Spinal cord (tissue), 10 donors: ENCODE results near the gene TLR3. TPM values are rescaled to one million over a fixed set of nuclear protein-coding genes. Genes with fewer than 3 reads are reported as not detected.

Experiments
- DNase-seq, 6 donors: peaks; one replicate each; pipeline versions ENCODE4 v3.0.0 to v3.0.0-alpha.2; 2013 to 2015; ENCODE audit warnings: low spot score in 6 of 6, low read depth in 4 of 6
- H3K27ac ChIP-seq: one replicate; pipeline ENCODE4 v1.5.1; 2013; ENCODE audit warnings: low read depth, low read length, control low read depth
- H3K27me3 ChIP-seq: one replicate; pipeline ENCODE4 v1.6.1; 2013; ENCODE audit warnings: low read length; ENCODE audit not compliant: control insufficient read depth, insufficient read depth
- H3K36me3 ChIP-seq: one replicate; pipeline ENCODE4 v1.6.1; 2013; ENCODE audit warnings: low read length; ENCODE audit not compliant: control insufficient read depth, insufficient read depth
- H3K4me1 ChIP-seq: one replicate; pipeline ENCODE4 v1.6.1; 2013; ENCODE audit warnings: low read length; ENCODE audit not compliant: control insufficient read depth, insufficient read depth
- H3K4me3 ChIP-seq: one replicate; pipeline ENCODE4 v1.5.1; 2013; ENCODE audit warnings: low read depth, low read length, control low read depth
- H3K9me3 ChIP-seq: one replicate; pipeline ENCODE4 v1.6.1; 2013; ENCODE audit warnings: low read length; ENCODE audit not compliant: control insufficient read depth, insufficient read depth
- WGBS: methylation state at CpG from one replicate; pipeline ENCODE4 v1.1.5; 2013; ENCODE audit warnings: missing lambda C conversion rate; ENCODE audit not compliant: insufficient coverage; 5-methylcytosine and 5-hydroxymethylcytosine counted together
- polyA plus RNA-seq, 2 donors: library from polyadenylated mRNA; unstranded; fragments of 120-200 nt; gene quantifications; one replicate each; pipeline ENCODE4 v1.2.1, GENCODE V29; 2013; ENCODE audit not compliant: insufficient read length in 2 of 2
- small RNA-seq: library from RNA; depleted of rRNA; stranded (forward); fragments of <200 nt; gene quantifications from one replicate; pipeline ENCODE3, GENCODE V24; 2014; ENCODE audit warnings: low replicate concordance
- total RNA-seq, 2 donors: library from RNA; depleted of rRNA in 1 of 2; stranded (reverse); fragments of 120-200 nt in 1 of 2; fragments of >200 nt in 1 of 2; gene quantifications; one replicate each; pipeline versions ENCODE4 v1.2.3 to v1.2.4, GENCODE V29; 2013 to 2014
- donor health status: healthy.

TLR3 gene
- total and polyA plus RNA-seq, 4 donors = 2.1 to 8.4 (median 5.1) TPM

- Histone ChIP-seq H3K4me3 (no peak overlapping the region), H3K27ac (no peak overlapping the region), H3K9me3 (no peaks in the 10 kb centered on the region), H3K4me1 (no peaks in the 10 kb centered on the region), H3K27me3 (no peaks in the 10 kb centered on the region), H3K36me3 (no peaks in the 10 kb centered on the region)
- WGBS = no CpG with 5 or more reads among the region's 2 CpGs
- DNase-seq = peak in 2 of 6 donors; percentile 27 to 39
Observed at GRCh38 chr4:186121057-186121456, 52.1 kb downstream of the TLR3 start.

GRCh38 chr4:186128842-186129241 lies 59.9 kb downstream of the TLR3 start:
- Histone ChIP-seq H3K9me3 (no peaks in the 10 kb centered on the region), H3K4me3 (no peak overlapping the region), H3K27me3 (no peaks in the 10 kb centered on the region), H3K27ac (no peak overlapping the region), H3K4me1 (no peaks in the 10 kb centered on the region), H3K36me3 (no peaks in the 10 kb centered on the region)
- WGBS = 96% methylated on average over 3 of the region's 3 CpGs
- DNase-seq = no peak

- no CpG with 5 or more reads among the region's 2 CpGs for WGBS
- no peaks in the 10 kb centered on the region for H3K4me1 ChIP-seq
- no peak overlapping the region for H3K27ac ChIP-seq
Observed at GRCh38 chr4:186131935-186132334, 63.0 kb downstream of the TLR3 start.

GRCh38 chr4:186132577-186133242 lies 63.8 kb downstream of the TLR3 start:
- H3K4me1 ChIP-seq = no peaks in the 10 kb centered on the region
- H3K27me3 ChIP-seq = no peaks in the 10 kb centered on the region
- no peak overlapping the region for H3K4me3 ChIP-seq
- no peak overlapping the region for H3K27ac ChIP-seq
- peak in 2 of 6 donors; percentile 33 to 43 for DNase-seq
- H3K9me3 ChIP-seq = no peaks in the 10 kb centered on the region
- no peaks in the 10 kb centered on the region for H3K36me3 ChIP-seq
- WGBS = 13% methylated on average over 1 of the region's 4 CpGs

More at GRCh38 chr4:186131935-186132334, 63.0 kb downstream of the TLR3 start:
- H3K9me3 ChIP-seq = no peaks in the 10 kb centered on the region
- no peaks in the 10 kb centered on the region for H3K36me3 ChIP-seq
- H3K4me3 ChIP-seq = no peak overlapping the region
- DNase-seq = no peak
- no peaks in the 10 kb centered on the region for H3K27me3 ChIP-seq

- Histone ChIP-seq H3K4me3 (no peak overlapping the region), H3K27me3 (no peaks in the 10 kb centered on the region), H3K4me1 (no peaks in the 10 kb centered on the region), H3K27ac (no peak overlapping the region), H3K9me3 (no peaks in the 10 kb centered on the region), H3K36me3 (no peaks in the 10 kb centered on the region)
- DNase-seq = peak in 1 of 6 donors; percentile 16
- 97% methylated on average over 2 of the region's 3 CpGs for WGBS
Observed at GRCh38 chr4:186134257-186134656, 65.3 kb downstream of the TLR3 start.

- no peak overlapping the region for H3K27ac ChIP-seq
- no peak overlapping the region for H3K4me3 ChIP-seq
- H3K27me3 ChIP-seq = no peaks in the 10 kb centered on the region
- H3K9me3 ChIP-seq = no peaks in the 10 kb centered on the region
- no peaks in the 10 kb centered on the region for H3K36me3 ChIP-seq
- no peak for DNase-seq
- 94% methylated on average over 9 of the region's 11 CpGs for WGBS
- no peaks in the 10 kb centered on the region for H3K4me1 ChIP-seq
Observed at GRCh38 chr4:186134861-186135260, 65.9 kb downstream of the TLR3 start.

- Histone ChIP-seq H3K27me3 (no peaks in the 10 kb centered on the region), H3K4me3 (no peak overlapping the region), H3K9me3 (no peaks in the 10 kb centered on the region), H3K27ac (no peak overlapping the region), H3K36me3 (no peaks in the 10 kb centered on the region), H3K4me1 (no peaks in the 10 kb centered on the region)
- WGBS = 100% methylated on average over 1 of the region's 6 CpGs
- peak in 5 of 6 donors; percentile 18 to 82 (median 33) for DNase-seq
Observed at GRCh38 chr4:186137196-186137794, 68.3 kb downstream of the TLR3 start.

Small RNAs within 50 kb of the gene (small RNA-seq; reads per million reads assigned to genes)
- gene RF00322 = not detected
- gene RNU4-64P = not detected

Other genes with a start within 250 kb of the TLR3 start
- 10 to 100 TPM; 20.4 to 23.9 TPM for gene FAM149A, start 35.5 kb downstream of the TLR3 start, total RNA-seq
- gene FAM149A, start 35.5 kb downstream of the TLR3 start, polyA plus RNA-seq = 10 to 100 TPM; 30.2 to 37.8 TPM
- gene CYP4V2, start 122.4 kb downstream of the TLR3 start, total RNA-seq = 10 to 100 TPM; 22.5 to 25.9 TPM
- gene CYP4V2, start 122.4 kb downstream of the TLR3 start, polyA plus RNA-seq = 10 to 100 TPM; 11.3 to 13.2 TPM
- 10 to 100 TPM in 1 of 2 donors, 1 to 10 TPM in 1; 6.1 to 23.7 TPM for gene KLKB1, start 158.4 kb downstream of the TLR3 start, total RNA-seq
- gene KLKB1, start 158.4 kb downstream of the TLR3 start, polyA plus RNA-seq = 1 to 10 TPM in 1 of 2 donors, under 1 TPM in 1; 0.90 to 3.0 TPM
- 1 to 10 TPM in 1 of 2 donors, under 1 TPM in 1; 0.99 to 2.2 TPM for gene F11, start 197.0 kb downstream of the TLR3 start, total RNA-seq
- gene F11, start 197.0 kb downstream of the TLR3 start, polyA plus RNA-seq = under 1 TPM in 1 of 2 donors, not detected in 1; 0.36 TPM